HG03025 (cell line): Measurements from ENCODE around the gene NACA2.
"Not testable (repeated sequence)": the region's sequence is repeated elsewhere in the genome, so short reads cannot be mapped to it uniquely, and the experiment has no call there.

Source experiments
- ATAC-seq: cut with Tn5 transposase; IDR thresholded peaks from one replicate; pipeline ENCODE4 v1.9.1; 2021; ENCODE audit warnings: mild to moderate bottlenecking, moderate library complexity; ENCODE audit not compliant: unreplicated experiment, low FRiP score

Gene NACA2

DNA sequence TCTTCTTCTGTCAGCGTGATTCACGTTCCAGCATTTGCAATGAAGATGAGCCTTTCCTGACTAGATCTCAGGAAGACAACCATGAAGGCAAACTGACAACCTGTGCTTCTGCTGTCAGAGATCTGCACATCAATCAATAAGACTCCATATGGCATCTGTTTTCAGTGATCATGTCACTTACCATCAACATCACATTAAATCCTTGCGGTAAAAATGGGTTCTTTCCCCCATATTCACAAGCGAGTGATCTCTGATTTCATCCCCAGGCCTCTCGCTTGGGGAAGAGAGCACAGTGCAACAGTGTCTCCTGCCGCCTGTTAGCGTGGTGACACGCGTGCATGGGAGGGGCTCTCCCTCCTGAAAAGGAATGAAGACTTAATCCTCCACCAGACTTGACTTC, 11.1 kb downstream of the NACA2 start:
- ATAC-seq = no peak

DNA sequence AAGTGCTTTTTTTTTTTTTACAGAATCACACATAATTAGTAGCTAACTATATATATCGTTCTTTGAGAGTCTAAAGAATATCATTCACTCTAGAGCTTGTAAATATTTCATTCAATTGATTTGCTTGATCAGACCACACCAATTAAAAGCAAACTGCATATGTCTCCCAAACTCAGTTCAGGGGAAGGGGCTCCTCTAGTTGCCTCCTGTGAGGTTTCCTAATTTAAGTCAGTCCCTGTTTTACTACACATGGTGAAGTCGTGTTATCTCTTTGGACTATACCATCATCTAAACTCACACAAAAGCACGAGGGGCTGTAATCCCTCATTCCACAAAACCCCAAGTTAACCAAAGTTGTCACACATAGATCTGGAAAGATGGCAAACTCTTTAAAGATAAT, 11.7 kb downstream of the NACA2 start:
- ATAC-seq = no peak

DNA sequence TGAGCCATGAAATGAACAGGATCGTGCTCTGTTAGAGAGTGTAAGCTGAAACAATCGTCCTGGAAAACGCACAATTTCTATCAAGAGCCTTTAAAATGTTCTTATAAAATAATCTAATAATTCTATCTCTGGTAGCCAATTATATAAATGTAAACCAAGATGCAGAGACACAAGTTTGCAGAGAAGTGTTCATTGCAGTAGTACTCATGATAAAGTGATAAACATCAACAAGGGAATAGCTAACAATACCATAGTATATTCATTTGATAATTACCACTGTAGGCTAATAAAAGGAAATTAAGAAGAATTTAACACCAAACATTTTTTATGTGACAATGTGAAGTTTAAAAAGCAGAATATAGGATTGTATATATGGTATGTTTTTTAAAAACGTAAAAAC, 12.4 kb downstream of the NACA2 start:
- no peak for ATAC-seq

DNA sequence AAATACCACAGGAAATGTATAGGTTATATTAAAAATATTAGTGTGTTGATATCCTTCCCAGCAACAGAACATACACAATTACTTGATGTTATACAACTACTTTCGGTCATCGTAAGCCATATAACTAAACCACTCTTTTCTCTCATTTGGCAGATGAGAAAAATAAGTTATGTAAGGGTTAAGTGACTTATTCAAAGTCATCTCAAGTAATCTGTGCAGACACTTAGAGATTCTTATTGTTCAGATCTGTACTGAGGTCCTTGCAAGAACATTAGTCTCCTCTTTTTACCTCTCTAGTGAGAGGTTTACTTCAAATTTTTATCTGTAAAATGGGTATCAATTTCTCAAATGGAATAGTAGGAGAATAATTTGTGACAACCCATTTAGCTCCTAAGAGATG, 15.0 kb downstream of the NACA2 start:
- ATAC-seq = no peak

DNA sequence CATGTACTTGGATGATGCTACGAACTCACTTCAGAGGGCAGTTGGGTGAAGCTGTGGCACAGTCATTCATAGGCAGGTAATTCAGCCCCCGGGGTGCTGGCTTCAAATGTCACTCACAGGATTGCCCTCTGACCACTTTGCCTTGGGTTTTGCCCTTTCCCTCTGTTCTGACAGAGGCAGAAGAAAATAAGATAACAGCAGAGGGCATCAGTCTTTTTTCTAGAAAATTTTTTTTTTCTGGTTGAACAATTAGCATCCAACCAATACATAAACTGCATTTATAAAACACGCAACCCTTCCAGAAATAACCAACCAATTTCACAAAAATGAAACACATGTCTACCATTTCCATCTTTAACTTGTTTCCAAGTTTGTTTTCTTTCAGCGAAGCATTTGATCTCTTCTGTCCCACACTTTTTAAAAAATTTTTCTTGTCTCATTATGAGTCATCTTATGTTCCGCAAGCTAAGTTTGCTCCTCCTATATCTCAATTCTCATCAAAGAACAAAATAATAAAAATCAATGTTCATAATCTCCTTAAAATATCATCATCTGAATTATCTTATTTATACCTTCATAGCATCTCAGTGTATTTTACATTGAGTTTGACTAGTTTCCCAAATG, 15.6 kb downstream of the NACA2 start:
- ATAC-seq = no peak

DNA sequence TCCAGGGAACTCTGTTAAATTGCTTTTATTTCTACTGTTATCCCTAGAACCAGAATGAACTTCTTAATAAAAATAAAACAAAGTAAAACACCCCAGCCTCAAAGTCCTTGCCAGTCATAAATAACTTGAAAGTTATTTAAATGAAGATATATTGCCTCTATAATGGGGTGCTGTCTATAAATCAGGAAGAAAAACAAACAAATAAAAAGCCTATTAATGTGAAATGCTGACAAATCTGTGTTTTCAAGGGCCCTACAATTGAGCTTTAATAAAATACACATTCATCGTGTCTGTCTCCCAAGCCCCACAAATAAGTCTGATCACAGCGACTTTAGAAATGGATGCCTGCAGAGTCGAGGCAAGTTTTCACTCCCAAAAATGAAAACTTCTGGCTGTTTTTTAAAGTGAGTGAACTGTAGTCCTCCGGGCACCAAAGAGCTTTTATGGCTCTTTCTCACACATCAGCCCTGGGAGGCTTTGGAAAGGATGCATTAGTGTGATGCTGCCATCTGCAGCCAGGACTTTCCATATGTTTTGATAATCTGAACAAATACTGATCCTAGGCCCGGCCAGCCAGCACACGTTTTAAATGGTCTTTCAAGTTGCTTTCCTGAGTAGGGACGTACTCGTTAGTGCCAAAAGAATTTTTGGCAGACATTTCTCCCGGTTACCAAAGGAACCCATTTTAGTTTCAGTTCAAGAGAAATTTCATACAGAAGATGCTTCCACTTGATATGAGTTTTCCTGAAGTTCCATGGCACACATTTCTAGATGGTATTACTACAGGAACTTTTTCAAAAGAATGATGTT, 16.3 kb downstream of the NACA2 start:
- no peak for ATAC-seq

DNA sequence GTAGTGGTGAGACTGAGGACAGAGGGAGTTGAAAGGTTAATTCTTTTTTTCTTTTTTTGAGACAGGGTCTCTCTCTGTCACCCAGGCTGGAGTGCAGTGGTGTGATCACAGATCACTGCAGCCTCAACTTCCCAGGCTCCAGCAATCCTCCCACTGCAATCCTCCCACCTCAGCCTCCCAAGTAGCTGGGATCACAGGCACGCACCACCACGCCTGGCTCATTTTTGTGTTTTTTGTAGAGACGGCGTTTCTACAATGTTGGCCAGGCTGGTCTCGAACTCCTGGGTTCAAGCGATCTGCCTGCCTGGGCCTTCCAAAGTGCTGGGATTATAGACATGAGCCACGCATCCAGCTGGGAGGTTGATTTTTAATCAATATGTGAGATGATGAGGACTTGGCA, 18.5 kb downstream of the NACA2 start:
- ATAC-seq = not testable (repeated sequence)

DNA sequence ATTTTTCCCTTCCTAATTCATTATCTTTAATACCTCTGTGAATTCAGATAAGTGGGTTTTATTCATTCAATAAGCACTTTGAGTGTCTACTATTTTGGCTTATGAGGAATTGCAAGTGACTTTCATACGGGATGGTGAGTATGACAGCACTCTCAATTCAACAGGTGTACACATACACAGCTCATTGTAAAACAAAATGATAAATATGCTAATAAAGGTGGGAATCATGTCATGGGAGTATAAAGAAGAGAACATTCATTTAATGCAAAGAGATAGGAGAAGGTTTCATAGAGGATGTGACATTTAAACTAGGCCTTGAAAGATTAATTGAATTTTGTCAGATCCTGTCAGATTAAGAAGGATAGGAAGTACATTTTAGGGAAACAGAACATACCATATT, 19.4 kb downstream of the NACA2 start:
- ATAC-seq = no peak

DNA sequence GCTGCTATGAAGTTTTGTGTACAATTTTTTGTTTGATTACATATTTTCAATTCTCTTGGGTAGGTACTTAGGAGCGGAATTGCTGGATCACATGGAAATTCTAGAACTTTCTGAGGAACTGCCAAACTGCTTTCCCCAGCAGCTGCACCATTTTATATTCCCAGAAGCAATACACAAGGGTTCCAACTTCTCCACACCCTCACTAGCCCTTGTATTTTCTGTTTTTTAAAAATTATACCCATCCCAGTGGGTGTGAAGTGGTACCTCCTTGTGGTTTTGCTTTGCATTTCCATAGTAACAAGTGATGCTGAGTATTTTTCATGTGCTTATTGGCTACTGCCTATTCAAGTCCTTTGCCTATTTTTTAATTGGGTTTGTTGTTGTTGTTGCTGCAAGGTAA, 20.9 kb downstream of the NACA2 start:
- ATAC-seq = no peak

DNA sequence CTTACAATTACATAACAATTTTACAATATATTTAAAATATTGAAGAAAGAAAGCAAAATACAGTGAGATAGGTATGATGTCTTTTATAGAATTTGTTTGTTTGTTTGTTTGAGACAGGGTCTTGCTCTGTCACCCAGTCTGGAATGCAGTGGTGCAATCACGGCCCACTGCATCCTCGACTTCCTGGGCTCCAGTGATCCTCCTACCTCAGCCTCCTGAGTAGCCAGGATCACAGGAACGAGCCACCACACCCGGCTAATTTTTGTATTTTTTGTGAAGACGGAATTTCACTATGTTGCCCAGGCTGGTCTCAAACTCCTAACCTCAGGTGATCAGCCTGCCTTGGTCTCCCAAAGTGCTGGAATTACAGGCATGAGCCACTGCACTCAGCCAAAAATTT, 21.5 kb downstream of the NACA2 start:
- not testable (repeated sequence) for ATAC-seq

DNA sequence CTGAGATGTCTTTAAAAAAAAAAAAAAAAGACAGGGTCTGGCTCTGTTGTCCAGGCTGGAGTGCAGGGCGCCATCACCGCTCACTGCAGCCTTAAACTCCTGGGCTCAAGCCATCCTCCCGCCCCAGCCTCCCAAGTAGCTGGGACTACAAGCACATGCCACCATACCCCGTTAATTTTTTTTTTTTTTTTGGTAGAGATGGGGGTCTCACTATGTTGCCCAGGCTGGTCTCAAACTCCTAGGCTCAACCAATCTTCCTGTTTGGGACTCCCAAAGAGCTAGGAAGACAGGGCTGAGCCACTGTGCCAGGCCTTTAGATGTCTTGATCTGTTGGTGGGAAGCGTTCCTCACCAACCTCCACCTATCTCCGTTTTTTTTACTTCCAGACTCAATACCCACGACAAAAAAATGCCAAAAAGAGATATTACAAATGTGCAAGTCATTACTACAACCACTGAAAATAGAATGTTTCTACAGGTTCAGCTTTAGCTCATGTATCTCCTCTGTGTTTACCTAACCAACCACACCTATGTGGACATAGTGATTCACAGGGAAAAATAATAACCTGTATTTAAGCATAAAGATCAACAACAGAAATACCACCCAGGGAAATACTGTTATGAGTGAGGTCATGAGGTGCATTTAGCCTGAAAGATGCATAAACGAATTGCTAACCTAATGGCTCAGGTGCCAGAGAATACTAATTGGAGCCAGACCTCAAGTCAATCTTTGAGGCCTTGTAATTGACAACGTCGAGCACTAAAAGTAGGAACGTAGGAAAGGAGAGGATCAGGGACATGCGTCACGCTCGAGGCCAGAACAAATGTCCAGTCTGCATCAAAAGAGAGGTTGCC, 22.6 kb downstream of the NACA2 start:
- ATAC-seq = no peak

DNA sequence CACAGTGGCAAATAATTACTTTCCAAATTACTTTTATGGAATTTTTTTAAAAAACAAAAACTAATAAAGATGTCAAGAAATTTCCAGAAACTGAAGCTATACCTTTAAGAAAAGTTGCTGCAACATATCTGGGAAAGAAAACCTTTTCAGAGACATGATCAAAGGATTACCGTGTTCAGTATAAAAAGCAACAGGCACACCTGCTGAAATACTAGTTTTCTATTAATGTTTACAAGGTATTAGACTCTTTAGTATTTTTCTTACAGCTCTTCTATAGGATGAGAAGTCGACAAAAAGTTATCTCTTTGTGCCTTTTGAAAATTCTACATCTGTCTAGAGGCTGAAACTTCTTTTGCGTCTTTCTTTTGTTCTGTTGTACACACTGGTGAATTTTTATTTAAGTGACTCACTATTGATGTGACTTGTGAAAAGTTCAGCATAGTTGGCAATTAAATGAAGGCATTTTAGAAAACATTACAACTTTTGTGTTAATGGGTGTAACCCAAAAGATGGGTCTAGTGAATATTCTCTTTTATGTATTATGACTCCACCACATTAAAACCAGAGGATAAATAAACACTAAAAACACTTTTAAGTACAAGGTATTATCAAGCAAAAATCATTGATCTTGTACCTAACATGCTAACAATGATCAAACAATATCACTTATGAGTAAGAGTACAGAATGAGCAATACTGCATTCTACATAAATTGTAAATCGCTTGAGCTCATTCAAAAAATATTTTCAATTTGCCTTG, 23.8 kb downstream of the NACA2 start:
- no peak for ATAC-seq

DNA sequence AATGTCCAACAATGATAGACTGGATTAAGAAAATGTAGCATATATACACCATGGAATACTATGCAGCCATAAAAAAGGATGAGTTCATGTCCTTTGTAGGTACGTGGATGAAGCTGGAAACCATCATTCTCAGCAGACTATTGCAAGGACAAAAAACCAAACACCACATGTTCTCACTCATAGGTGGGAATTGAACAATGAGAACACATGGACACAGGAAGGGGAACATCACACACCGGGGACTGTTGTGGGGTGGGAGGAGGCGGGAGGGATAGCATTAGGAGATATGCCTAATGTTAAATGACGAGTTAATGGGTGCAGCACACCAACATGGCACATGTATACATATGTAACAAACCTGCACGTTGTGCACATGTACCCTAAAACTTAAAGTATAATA, 24.6 kb downstream of the NACA2 start:
- ATAC-seq = not testable (repeated sequence)

DNA sequence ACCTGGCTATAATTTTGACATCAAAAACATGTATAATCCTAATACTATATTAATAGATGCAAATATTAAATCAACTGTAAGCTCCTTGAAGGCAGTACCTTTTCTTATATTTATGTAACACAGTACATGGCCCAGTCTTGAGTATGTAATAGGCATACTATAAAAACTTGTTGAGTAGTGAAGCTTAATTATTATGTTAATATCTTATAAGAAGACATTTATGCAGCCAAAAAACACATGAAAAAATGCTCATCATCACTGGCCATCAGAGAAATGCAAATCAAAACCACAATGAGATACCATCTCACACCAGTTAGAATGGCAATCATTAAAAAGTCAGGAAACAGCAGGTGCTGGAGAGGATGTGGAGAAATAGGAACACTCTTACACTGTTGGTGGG, 25.2 kb downstream of the NACA2 start:
- not testable (repeated sequence) for ATAC-seq

DNA sequence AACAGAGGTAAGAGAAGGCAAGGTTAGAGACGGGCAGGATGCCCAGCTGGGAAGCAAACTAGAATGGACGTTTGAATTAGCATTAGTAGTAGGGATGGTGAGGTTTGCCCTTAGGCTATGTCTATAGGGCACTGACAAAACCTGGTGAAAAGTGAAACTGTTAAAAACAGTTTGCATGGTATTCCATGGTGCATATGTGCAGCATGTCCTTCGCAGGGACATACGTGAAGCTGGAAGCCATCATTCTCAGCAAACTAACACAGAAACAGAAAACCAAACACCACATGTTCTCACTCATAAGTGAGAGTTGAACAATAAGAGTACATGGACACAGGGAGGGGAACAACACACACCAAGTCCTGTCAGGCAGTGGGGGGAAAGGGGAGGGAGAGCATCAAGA, 25.8 kb downstream of the NACA2 start:
- no peak for ATAC-seq

DNA sequence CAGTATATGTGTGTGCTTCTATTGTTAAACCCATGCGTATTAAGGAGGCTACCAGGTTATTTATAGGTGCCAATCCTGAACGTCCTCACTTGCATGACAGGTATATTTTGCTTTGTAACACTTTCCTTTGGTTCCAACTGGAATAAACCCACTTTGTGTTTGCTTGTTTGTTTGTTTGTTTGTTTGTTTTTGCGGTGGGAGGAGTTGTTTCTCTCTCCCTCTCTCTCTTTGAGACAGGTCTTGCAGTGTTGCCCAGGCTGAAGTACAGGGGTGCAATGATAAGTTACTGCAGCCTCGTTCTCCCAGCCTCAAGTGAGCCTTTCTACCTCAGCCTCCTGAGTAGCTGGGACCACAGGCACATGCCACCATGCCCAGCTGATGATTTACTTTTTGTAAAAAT, 28.7 kb downstream of the NACA2 start:
- ATAC-seq = no peak

DNA sequence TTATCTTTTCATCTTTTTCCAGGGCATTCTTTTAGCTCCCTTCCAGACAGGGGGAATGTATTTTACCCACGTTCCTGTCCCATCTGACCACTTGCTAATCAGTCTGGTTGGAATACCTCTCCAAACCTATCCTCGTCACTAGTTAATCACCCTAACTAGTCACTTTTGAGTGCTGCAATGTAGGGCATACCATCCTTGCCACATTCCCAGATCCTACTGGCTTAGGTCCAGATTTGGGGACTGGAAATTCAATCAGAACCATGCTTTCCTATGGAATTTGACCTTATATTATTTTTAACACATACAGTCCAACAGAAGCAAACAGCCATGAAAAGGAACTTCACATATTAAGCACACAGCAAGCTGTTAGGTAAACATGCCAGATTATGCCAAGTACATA, 29.7 kb downstream of the NACA2 start:
- ATAC-seq = no peak

DNA sequence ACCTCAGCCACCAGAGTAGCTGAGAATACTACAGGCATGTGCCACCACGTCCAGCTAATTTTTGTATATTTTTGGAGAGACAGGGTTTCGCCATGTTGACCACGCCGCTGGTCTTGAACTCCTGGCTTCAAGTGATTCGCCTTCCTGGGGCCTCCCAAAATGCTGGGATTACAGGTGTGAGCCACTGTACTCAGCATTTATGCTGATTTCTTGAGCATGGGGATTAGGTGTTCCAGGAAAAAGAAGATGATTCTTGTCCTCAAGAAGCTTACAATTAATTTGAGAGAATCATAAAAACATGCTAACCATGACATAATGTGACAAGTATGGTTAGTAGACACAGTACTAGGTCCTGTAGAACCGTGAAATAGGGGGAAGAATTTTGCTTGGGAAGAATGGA, 30.9 kb downstream of the NACA2 start:
- ATAC-seq = no peak

DNA sequence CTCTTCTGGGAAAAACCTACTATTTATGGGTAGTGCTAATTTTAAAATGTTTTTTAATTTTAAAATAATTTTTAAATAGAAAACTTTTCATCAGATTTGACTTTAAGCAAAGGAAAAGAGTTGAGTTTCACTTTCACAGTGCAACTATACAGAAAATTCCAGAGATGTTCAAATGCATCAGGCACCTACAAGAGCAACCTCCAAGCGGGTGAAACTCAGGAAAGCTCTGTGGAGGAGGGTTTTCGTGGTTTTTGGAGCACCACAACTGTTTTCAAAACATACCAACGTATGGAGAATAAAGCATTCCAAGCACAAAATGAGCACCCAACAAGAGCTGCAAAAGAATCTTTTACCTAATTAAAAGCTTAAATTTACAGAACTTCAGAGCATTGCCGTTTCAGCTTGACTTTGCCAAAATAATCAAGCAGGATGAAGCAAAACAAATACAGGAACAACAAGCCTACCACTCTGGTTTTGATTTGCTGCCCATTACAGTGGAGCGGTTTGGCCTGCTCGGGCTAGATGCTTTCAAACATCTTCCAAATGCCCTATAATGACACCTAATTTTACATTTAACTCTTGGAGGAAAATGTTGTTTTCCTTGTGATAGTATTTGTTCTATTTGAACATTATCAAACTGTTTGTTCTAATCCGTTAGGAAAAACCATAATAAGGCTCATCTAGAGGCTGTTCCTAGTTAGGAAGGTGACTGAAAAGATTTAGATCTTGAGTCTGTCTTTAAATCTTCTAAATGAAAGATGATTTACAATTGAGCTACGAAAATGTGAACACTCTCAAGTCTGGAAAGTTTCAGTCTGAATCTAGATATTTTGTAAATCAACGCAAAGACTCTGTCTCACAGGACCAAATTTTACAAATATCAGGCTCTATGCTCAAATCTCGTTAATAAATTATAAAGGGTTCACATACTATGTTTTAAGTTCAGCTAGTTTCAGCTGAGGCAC, 34.5 kb downstream of the NACA2 start:
- no peak for ATAC-seq
